ENCODE results near the gene C1orf52.

GRCh38 chr1:85267313-85267712, 7.9 kb upstream of the C1orf52 start:
- TF ChIP-seq CTCF (conservative IDR thresholded peaks at IDR 0.05; ENCODE audit: low read length) (no peak), EZH2phosphoT487 (IDR thresholded peaks at IDR 0.05; ENCODE audit: borderline replicate concordance, low read depth, low read length) (no peak)
